Skeletal muscle cell (primary cell): ENCODE measurements around the gene ENTPD1.
"Not testable (repeated sequence)": the region's sequence is repeated elsewhere in the genome, so short reads cannot be mapped to it uniquely, and the experiment has no call there.

ENCODE experiments used
- DNase-seq: peaks from one replicate; pipeline ENCODE4 v3.0.0-alpha.2; 2010; ENCODE audit warnings: low read depth
- H3K4me3 ChIP-seq: 2 replicates; pipeline ENCODE4 v1.5.1; 2011; ENCODE audit warnings: low read depth, mild to moderate bottlenecking, control low read depth, low read length, moderate library complexity

ENTPD1 gene

GRCh38 chr10:95896071-95896850, 140.3 kb downstream of the ENTPD1 start:
- H3K4me3 ChIP-seq, result no peak overlapping the region
- DNase-seq, result no peak

DNA sequence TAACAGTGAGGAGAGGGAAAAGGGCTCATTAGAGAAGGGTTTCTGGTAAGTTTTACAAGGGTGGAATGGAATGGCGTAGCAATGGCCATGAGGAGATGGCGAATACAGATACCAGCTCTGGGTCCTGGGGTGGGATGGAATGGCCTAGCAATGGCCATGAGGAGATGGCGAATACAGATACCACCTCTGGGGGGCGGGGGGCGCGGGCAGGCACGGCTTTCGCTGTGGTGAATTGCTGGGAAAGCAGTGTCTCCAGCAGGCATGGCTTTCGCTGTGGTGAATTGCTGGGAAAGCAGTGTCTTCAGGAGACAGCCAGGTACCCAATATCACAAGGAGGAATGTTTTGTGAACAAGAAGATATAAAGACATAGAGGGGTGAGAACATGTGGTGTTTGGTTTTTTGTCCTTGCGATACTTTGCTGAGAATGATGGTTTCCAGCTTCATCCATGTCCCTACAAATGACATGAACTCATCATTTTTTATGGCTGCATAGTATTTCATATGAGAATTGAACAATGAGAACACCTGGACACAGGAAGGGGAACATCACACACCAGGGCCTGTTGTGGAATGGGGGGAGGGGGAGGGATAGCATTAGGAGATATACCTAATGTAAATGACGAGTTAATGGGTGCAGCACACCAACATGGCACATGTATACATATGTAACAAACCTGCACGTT, 150.1 kb downstream of the ENTPD1 start:
- not testable (repeated sequence) for DNase-seq, H3K4me3 ChIP-seq

- DNase-seq, result peak; percentile 11
- H3K4me3 ChIP-seq, result peak overlapping the region; percentile 84
Measured at GRCh38 chr10:95906677-95907455, 150.9 kb downstream of the ENTPD1 start.

DNA sequence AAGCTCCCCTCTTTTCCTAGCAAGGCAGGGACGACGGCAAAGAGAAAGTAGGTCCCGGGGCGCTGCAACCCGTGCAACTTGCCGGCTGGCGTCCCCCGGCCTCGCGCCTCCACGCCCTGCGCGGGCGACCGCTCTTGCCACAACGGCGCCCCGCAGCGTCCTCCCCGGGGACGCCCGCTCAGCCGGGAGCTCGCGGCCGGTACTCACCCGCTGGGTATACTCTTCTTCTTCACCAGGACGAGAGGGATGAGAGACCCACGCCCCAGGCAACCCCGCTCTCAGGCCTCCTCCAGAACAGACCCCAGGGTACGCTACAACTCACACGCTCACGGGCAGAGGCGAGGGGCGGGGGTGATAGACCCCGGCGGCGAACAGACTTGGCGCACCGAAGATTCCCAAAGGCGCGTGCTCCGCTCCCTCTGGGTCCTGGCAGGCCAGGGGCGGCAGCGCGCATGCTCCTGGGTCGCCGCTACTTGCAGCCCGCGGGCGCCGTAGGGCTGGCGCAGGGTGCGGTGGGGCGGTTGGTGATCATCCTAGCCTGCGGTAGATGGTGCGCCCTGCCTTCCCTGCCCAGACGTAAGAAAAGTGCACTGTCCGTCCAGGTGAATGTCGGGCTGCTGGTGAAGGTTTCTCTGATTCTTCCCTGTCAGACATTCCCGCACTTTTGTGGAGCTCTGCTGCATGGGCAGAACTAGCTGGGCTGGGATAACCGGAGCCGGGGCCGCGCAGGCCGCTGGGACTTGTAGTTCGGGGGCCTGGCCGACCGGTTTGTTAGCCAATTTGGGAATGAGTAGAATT, 151.7 kb downstream of the ENTPD1 start, which contains the start of gene CC2D2B:
TSS of gene CC2D2B (plus strand) at position 520 of the 798 bp plus-strand sequence. CDS start 3,349 bp downstream, outside the sequence.
- DNase-seq, result peak; percentile 30
- H3K4me3 ChIP-seq, result peak within 1 kb of the TSS; percentile 84

GRCh38 chr10:95908450-95908849, 152.5 kb downstream of the ENTPD1 start:
- no peak for DNase-seq
- H3K4me3 ChIP-seq, result no peak overlapping the region

- H3K4me3 ChIP-seq, result no peak overlapping the region
- no peak for DNase-seq
Measured at GRCh38 chr10:95909561-95909960, 153.6 kb downstream of the ENTPD1 start.

DNA sequence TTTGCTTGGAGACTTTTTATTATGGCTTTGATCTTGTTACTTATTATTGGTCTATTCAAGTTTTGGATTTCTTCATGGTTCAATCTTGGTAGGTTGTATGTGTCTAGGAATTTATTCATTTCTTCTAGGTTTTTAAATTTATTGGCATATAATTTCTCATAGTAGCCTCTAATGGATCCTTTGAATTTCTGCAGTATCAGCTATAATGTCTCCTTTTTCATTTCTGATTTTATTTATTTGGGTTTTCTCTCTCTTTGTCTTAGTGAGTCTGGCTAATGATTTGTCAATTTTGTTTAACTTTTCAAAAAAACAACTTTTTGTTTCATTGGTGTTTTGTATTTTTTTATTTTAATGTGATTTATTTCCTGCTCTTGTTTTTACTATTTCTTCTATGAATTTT, 160.1 kb downstream of the ENTPD1 start:
- H3K4me3 ChIP-seq, result not testable (repeated sequence)

More for the DNA sequence above, 160.1 kb downstream of the ENTPD1 start:
- DNase-seq, result not testable (repeated sequence)
